Mucosa of stomach (tissue), 1 donor: ENCODE results near the gene SLC38A10.

Experiments
- H3K27me3 ChIP-seq: one replicate; pipeline ENCODE4 v1.7.0; 2013; ENCODE audit warnings: mild to moderate bottlenecking, low read length; ENCODE audit not compliant: control insufficient read depth, insufficient read depth
- H3K36me3 ChIP-seq: one replicate; pipeline ENCODE4 v1.7.0; 2013; ENCODE audit warnings: low read length; ENCODE audit not compliant: control insufficient read depth, insufficient read depth
- H3K4me1 ChIP-seq: one replicate; pipeline ENCODE4 v1.7.0; 2013; ENCODE audit warnings: mild to moderate bottlenecking, low read length; ENCODE audit not compliant: control insufficient read depth, insufficient read depth
- H3K4me3 ChIP-seq: one replicate; pipeline ENCODE4 v1.7.0; 2013; ENCODE audit warnings: low read length
- H3K9ac ChIP-seq: one replicate; pipeline ENCODE4 v1.7.0; 2013; ENCODE audit warnings: mild to moderate bottlenecking, low read length, moderate library complexity
- H3K9me3 ChIP-seq: one replicate; pipeline ENCODE4 v1.7.0; 2013; ENCODE audit warnings: mild to moderate bottlenecking, low read length, moderate library complexity; ENCODE audit not compliant: control insufficient read depth
- donor health status: Pancreatic carcinoma.

Gene SLC38A10

DNA sequence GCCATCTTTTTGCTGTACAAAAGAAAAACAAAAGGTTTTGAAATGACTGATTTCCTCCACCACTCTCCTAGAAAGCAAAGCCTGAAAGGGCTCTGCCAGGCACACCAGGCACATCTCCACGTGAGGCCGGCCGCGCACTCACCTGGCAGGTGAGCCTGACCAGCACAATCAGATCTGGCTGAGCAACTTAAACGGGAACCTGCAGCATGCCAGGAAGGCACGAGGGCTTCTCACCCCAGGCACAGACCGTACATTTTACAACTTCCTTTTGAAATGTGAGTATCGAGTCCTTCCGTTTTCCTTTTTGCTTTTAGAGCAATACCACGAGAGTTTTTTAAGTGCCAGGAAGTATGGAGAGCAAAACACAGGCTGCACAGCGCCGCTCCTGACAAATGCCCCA is 22.5 kb downstream of the SLC38A10 start:
- Histone ChIP-seq H3K27me3 (no peaks in the 10 kb centered on the region), H3K4me1 (peaks cover 9% of the 10 kb centered on the region), H3K9me3 (no peaks in the 10 kb centered on the region), H3K4me3 (no peak overlapping the region), H3K36me3 (peaks cover 4% of the 10 kb centered on the region), H3K9ac (no peak overlapping the region)

DNA sequence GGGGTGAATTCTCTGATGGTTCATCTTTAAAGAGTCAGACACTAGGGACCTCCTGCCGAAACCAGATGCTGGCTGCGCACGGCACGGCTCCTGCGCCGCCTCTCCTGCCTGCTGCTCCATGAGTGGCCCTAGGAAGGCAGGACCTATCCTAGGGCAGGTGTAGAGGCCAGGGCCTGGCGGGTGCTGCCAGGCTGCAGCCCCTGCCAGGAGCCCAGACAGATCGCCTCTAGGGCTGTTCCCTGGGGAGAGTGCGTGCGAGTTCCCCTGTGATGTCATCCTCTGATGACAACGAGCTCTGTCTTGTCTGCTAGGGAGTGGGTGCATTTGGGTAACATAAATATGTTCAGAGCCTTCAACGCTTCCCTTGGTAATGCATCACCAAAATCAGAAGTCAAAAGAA is 23.9 kb downstream of the SLC38A10 start:
- Histone ChIP-seq H3K9ac (no peak overlapping the region), H3K9me3 (no peaks in the 10 kb centered on the region), H3K27me3 (no peaks in the 10 kb centered on the region), H3K4me3 (no peak overlapping the region), H3K4me1 (no peaks in the 10 kb centered on the region), H3K36me3 (peaks cover 4% of the 10 kb centered on the region)

DNA sequence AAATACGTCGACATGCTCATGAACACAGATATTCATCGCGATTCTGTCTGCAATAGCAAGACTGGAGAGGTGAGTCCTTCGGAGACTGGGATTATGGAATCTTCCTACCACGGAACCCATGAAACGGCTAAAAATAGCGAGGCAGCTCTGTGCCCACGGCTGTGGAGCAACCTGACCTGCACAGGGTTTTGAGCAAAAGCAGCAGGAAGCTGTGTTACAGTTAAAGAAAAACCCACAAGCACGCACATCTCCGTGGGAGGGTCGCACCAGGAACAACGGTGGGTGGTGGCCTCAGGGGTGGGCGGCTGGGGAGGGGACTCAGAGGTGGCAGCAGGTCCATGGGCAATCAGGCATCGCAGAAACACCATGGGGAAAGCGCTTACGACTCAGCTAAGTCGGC is 24.8 kb downstream of the SLC38A10 start:
- Histone ChIP-seq H3K9ac (no peak overlapping the region), H3K4me1 (no peaks in the 10 kb centered on the region), H3K4me3 (no peak overlapping the region), H3K9me3 (no peaks in the 10 kb centered on the region), H3K27me3 (no peaks in the 10 kb centered on the region), H3K36me3 (peaks cover 11% of the 10 kb centered on the region)

DNA sequence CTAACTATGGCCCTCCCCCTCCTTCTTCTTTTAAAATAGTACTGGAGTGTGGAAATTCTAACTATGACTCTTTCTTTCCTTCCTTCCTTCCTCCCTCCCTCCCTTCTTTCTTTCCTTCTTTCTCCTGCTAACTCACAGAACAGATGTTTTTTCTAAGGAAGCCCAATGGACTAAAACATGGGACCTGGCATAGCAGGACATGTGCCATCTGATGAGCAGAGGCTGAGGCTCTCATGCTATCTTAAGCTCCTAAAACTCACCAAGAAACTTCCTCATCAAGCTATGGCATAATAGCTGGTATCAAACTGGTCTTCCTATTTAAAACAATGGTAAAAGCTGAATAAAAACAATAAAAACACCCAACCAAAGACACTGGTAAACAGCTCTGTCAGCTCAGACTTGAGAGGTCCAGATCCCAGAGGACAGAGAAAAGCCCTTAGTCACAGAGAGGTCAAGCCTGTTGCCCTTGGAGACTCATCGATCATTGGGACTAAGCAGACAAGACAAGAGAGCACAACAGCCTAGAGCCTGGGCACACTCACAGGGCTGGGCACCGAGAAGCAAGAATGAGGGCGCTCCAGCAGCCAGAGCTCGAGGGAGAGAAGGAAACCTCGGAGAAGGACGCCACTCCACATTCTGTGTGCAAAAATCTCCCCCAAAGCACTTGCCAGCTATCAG is 27.6 kb downstream of the SLC38A10 start:
- no peaks in the 10 kb centered on the region for H3K4me1 ChIP-seq
- H3K4me3 ChIP-seq: no peak overlapping the region
- no peaks in the 10 kb centered on the region for H3K9me3 ChIP-seq
- no peak overlapping the region for H3K9ac ChIP-seq
- H3K36me3 ChIP-seq: peaks cover 9% of the 10 kb centered on the region
- no peaks in the 10 kb centered on the region for H3K27me3 ChIP-seq

DNA sequence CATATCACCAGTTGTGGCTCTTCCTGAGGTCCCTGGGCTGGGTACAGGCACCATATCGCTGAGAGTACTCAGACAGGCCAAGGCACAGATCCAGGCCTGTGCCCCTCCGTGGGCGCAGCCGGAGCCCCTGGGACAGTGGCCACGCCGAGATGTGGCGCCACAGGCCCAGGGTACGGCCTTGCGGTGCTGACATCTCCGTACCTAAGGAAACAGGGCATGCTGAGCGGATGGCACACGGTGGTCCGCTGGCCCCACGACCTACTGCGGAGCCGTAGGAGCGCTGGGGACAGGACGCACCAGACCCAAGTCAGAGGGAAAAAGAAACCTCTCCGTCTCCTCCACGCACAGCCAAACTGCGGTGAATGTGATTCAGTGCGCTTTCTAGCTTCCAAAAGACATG is 29.5 kb downstream of the SLC38A10 start:
- peaks cover 12% of the 10 kb centered on the region for H3K36me3 ChIP-seq
- no peaks in the 10 kb centered on the region for H3K4me1 ChIP-seq
- no peak overlapping the region for H3K9ac ChIP-seq
- no peaks in the 10 kb centered on the region for H3K9me3 ChIP-seq
- H3K27me3 ChIP-seq: no peaks in the 10 kb centered on the region
- H3K4me3 ChIP-seq: no peak overlapping the region

DNA sequence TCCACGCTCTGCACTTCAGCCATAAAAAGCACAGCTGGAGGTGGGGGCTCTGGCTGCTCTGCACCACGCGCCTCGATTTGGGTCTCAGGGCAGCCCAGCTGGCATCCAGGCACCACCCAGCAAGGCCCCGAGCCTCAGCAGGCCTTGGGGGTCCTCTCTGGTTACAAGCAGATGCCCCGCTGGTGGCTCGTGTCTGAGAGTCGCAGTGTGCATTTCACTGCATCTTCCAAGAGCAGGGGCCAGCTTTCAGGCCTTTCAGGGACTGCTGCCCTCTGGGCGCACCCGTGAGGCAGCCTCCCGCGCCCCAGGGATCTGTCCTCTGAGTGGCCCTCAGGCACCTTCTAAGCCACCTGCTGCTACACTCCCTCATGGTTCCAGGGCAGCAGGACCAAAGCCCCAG is 30.5 kb downstream of the SLC38A10 start:
- Histone ChIP-seq H3K9ac (no peak overlapping the region), H3K36me3 (peaks cover 22% of the 10 kb centered on the region), H3K4me1 (no peaks in the 10 kb centered on the region)

DNA sequence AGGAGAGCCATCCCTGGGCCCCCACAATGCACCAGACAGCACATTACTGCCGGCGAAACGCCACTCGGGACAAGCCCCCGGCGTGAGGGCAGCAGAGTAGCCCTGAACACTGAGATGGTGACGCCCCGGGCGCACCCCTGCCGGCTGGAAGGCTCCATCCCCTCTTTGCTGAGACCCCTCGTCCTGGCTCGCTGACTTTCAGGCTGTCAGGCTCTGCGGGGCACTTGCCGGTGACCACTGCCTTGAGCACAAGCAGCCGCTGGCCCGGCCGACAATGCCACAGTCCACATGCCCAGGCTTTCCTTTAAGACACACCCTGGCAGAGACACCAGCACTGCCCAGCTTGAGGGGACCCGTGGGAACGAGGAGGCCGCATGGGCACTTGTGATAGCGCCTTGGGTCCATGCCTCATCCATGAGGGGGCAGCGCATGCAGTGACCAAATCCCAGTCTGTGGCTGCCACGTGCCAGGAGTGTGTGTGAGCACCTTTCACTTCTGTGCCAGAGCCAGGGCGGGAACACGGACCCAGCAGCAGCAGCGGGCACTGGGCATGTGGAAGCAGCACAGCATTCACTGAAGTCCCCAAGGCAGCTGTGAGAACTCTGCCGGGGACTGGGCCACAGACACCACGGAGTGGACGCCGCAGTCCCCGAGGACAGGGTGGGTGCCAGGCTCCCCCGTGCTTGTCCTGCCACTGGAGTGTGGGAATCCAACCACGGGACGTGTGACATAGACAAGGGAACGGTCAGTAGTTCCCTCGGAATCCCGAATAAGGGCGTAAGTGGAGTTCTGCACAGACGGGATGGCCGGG is 31.5 kb downstream of the SLC38A10 start:
- H3K9me3 ChIP-seq: no peaks in the 10 kb centered on the region
- no peaks in the 10 kb centered on the region for H3K27me3 ChIP-seq
- H3K4me1 ChIP-seq: no peaks in the 10 kb centered on the region
- H3K36me3 ChIP-seq: peaks cover 22% of the 10 kb centered on the region
- H3K9ac ChIP-seq: no peak overlapping the region
- no peak overlapping the region for H3K4me3 ChIP-seq

More for the DNA sequence above, 30.5 kb downstream of the SLC38A10 start:
- no peaks in the 10 kb centered on the region for H3K9me3 ChIP-seq
- H3K27me3 ChIP-seq: no peaks in the 10 kb centered on the region
- no peak overlapping the region for H3K4me3 ChIP-seq

DNA sequence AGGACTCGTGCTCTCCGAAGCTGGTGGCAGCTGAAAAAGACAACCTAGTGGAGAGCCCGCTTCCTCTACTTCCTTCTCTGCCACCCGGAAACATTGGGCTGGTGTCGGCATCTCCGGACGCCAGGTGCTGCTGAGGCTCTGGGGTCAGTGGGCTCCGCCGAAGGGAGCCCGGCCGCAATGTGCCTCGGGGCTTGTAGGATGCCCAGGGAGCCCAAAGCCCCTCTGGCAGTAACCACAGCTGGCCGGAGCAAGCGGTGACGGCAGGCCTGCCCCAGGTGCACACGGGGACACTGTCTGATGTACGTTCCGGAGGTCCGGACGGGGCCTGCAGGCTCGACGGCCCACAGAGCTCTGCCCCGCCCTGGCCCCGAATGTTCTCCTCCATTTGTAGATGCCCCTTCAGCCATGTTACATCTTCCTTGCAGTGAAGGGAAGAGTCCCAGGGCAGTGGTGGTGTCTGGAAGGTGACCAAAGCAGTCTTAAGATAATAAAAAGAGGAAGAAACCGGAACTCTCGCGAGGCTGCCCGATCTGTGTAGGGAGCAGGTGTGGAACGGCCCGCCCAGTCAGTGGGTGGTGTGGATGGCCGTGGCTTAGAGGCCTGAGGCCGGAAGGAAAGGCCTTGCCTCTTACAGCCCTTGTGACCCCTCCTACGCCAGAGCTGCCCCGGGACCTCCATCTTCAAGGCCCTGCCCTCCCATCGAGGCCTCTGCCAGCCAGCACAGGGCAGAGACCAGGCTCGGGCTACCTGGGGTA is 33.3 kb downstream of the SLC38A10 start:
- H3K9me3 ChIP-seq: no peaks in the 10 kb centered on the region
- no peaks in the 10 kb centered on the region for H3K4me1 ChIP-seq
- H3K27me3 ChIP-seq: no peaks in the 10 kb centered on the region
- peaks cover 22% of the 10 kb centered on the region for H3K36me3 ChIP-seq
- H3K9ac ChIP-seq: no peak overlapping the region
- no peak overlapping the region for H3K4me3 ChIP-seq

DNA sequence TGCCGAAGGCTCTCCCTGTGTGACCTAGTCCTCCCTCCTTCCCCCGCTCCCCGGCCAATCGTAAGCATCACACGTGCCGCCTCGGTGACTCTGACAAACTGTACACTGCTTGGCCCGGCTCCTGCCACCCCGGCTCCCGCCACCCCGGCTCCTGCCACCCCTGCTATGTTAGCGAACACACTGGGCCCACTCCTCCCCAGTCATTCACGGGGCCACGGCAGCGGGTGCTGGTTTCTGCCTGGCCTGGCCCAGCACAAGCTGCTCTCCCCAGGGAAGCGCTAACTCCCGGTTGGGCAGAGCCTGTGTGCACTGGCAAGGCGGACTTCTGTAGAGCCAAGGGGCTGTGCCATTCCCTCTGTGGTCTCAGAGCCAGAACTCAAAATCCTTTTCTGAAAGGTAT is 34.0 kb downstream of the SLC38A10 start:
- Histone ChIP-seq H3K9ac (no peak overlapping the region), H3K27me3 (no peaks in the 10 kb centered on the region), H3K36me3 (peaks cover 22% of the 10 kb centered on the region), H3K4me1 (no peaks in the 10 kb centered on the region), H3K4me3 (no peak overlapping the region), H3K9me3 (no peaks in the 10 kb centered on the region)

DNA sequence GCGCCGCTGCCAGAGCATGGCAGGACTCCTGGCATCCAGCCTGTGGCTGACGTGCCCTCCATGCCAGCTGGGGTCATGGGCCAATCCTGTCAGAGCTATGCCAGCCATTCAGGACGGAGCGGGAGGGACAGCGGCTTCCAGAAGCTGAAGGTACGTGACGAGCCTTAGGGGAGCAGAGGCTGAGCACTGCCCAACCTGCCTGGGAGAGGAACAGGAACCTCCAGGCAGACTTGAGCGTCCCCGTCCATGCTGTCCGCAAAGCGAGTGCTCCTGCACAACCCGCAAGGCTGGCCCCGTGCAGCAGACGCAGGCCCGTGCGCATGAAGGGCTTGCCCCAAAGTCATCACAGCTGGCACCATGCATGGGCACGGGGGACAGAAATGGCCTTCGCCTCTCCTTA is 34.5 kb downstream of the SLC38A10 start:
- H3K4me3 ChIP-seq: no peak overlapping the region
- no peaks in the 10 kb centered on the region for H3K27me3 ChIP-seq
- H3K9ac ChIP-seq: no peak overlapping the region
- H3K9me3 ChIP-seq: no peaks in the 10 kb centered on the region
- H3K36me3 ChIP-seq: peaks cover 18% of the 10 kb centered on the region
- no peaks in the 10 kb centered on the region for H3K4me1 ChIP-seq

DNA sequence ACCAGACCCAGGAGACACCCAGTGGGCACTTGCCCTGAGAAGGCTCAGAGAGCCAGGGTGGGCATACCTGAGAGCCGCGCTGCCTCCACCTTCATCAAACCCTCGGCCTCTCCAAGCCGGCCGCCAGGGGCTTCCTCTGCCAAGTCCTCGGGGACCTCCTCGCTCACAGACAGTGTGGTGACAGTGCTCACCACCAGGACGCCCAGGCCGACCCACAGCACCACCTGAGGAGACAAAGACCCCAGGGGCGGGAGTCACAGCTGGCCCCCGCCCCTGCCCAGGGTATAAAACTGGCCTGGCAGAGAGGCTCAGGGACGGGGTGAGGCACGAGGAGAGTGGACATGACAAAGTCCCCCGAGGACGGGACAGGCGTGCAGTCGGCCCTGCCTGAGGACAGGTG is 34.9 kb downstream of the SLC38A10 start:
- no peak overlapping the region for H3K9ac ChIP-seq
- H3K9me3 ChIP-seq: no peaks in the 10 kb centered on the region
- peaks cover 5% of the 10 kb centered on the region for H3K4me1 ChIP-seq
- no peaks in the 10 kb centered on the region for H3K27me3 ChIP-seq
- H3K36me3 ChIP-seq: peaks cover 14% of the 10 kb centered on the region
- no peak overlapping the region for H3K4me3 ChIP-seq

DNA sequence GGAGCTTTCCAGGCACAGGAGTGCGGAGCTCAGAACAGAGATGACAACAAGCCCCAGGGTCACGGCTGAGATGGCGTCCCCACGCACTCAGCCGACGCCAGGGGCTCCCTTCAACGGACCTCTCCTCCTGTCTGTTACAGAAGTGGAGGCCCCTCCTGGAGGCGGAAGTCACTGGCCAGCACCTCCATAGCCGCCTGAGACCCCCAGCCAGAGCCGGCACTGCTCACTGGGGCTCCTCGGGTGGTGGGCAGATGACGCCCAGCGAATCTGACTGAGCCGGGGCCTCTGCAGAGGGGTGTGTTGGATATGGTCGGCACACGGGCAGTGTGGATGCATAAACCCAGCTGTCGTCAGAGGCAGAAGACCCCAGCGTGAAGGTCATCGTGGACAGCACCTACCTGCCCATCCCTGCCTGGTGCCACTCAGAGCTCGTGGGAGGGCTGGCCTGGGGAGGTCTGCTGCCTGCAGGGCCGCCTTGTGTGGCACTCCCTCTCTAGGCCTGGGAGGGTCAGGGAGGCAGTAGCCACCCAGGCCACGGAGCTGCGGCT is 36.0 kb downstream of the SLC38A10 start:
- no peak overlapping the region for H3K9ac ChIP-seq
- H3K36me3 ChIP-seq: peaks cover 13% of the 10 kb centered on the region
- no peaks in the 10 kb centered on the region for H3K27me3 ChIP-seq

More for the DNA sequence above, 36.0 kb downstream of the SLC38A10 start:
- Histone ChIP-seq H3K4me1 (peaks cover 11% of the 10 kb centered on the region), H3K9me3 (no peaks in the 10 kb centered on the region), H3K4me3 (no peak overlapping the region)
